ENCODE measurements around the gene RABL2A.
"Not testable (repeated sequence)": the region's sequence is repeated elsewhere in the genome, so short reads cannot be mapped to it uniquely, and the experiment has no call there.

Gene RABL2A

DNA sequence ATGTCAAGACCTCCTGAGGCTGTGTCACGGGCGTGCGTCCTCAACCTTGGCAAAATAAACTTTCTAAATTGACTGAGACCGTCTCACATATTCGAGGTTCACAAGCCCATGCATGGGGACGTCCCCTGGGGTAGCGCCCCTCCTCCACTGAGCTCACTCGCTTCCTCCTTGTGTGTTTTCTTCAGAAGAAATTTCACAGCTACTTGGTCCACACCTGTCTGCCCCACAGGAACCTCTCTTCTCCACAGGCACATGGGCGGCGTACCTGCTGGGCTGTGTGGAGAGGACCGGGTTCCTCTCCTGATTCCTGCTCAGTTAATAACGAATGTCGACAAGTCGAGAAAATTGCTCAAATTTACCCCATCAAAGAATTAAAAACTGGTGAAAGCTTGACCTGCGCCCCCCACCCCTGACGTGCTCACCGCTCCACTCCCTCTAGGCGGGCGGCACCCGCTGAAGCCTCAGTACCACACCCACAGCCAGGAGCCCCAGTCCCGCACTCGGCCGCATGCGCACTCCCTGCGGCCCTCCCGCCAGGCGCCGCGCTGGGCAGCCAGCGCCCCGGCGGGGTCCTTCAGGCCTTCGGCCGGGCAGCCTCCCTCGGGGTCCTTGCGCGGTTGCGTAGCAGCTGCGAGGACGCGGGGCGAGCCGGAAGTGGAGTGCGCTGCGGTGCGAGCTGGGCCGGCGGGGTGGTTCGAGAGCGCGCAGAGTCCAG is at the start of gene RABL2A:
Gene RABL2A (plus strand): TSS at position 651 of the 715 bp plus-strand sequence. CDS start 1,341 bp downstream, outside the sequence.
- peak; percentile 25 for DNase-seq (ENCODE audit: low read depth)
- peak within 1 kb of the TSS; percentile 52 for H3K4me3 ChIP-seq (ENCODE audit: low read depth, low read length)

DNA sequence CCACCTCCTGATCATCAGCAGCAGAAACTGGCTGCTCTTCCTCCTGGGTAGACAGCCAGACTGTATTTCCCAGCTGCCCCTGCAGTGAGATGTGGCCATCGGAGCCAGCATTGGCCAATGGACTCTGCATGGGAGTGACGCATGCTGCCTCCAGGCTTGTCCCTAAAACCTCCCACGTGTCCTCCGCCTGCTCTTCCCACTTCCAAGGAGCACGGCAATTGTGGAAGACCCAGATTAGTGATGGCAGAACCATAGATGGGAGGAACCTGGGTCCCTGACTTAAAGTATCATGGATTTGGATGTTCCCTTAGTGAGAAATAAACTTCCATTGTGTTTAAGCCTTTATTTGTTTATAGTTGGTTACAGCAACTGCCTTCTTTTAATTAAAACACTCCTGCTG is 48.6 kb upstream of the RABL2A start:
- DNase-seq (ENCODE audit: low read depth) = not testable (repeated sequence)

DNA sequence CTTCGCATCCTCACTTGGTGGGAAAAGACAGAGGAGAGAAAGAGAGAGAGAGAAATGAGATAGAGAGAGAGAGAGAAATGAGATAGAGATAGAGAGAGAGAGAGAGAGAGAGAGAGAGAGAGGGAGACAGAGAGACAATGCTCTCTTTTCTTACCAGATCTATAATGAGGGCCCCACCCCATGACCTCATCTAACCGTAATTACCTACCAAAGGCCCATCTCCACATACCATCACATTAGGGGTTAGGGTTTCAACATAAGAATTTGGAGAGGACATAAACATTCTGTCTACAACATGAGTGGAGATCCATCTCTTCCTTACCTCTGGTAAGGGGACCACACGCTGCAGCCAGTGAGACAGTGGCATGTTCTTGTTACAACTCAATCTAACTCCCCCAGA is 44.6 kb upstream of the RABL2A start:
- H3K4me3 ChIP-seq (ENCODE audit: low read depth, low read length); DNase-seq (ENCODE audit: low read depth): not testable (repeated sequence)

More for the DNA sequence above, 48.6 kb upstream of the RABL2A start:
- H3K4me3 ChIP-seq (ENCODE audit: low read depth, low read length) = not testable (repeated sequence)

DNA sequence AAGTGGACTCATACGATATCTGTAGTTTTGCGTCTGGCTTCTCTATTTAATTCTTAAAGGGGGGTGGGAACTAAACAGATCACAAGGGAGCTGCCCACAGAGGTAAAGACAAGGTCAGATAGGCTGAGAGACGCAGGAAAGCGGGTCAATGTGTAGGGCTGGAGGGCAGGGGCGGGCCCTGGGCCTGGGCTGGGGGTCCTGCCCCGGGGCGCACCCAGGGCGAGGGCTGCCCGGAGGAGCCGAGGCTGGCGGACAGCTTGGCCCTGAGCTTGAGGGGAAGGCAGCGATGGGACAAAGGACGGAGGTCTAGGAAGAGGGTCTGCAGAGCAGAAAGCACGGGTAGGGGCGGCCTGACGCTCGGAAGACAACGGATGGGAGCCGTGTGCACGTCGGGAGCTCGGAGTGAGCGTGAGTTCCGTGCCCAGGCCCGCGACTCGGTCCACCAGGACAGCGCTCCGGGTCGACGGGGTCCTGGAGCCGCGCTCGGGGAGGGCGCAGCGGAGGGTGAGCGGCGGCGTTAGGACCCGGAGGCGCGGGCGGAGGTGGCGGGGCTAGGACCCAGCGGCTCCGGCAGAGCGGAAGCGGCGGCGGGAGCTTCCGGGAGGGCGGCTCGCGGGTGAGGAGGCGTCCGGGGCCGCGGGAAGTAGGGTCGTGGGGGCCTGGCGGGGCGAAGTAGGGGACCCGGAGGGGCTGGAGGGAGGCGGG is 43.4 kb upstream of the RABL2A start:
- H3K4me3 ChIP-seq (ENCODE audit: low read depth, low read length) = peak overlapping the region; percentile 57
- DNase-seq (ENCODE audit: low read depth) = not testable (repeated sequence)

DNA sequence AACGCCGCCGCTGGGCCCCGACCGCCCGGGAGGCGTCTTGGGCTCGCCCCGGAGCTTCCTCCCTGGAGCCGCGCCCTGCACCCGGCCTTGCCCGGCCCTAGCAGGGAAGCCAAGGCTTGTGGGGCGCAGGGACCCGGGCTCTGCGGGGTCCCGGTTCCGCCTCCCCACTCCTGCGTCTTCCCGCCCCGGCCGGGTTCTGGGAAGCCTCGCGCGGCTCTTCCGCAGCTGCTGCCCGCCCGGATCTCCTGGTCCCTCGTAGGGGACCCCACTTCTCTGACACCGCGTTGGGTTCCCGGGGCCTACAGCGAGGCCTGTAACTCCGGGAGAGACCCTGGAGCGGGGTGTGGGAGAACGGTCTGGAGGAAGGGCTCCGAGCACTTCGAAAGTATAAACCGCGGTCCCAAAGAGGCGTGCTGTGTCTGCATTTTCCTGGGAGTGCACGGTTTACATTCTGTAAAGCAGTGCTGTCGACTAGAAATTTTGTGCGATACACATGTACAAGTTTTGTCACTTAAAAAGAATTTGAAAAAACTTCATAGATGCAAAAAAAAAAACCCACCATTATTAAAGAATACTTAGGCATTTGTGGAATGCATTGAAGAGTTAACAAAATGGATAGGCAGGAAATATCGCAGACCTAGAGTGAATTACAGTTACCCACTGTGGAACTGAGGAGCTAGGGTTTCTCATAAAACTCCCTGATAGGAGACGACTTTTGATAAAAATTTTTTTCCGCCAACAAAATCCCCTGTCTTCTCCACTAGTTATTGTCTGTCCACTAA is 42.6 kb upstream of the RABL2A start:
- H3K4me3 ChIP-seq (ENCODE audit: low read depth, low read length) = peak overlapping the region; percentile 57
- DNase-seq (ENCODE audit: low read depth) = not testable (repeated sequence)

DNA sequence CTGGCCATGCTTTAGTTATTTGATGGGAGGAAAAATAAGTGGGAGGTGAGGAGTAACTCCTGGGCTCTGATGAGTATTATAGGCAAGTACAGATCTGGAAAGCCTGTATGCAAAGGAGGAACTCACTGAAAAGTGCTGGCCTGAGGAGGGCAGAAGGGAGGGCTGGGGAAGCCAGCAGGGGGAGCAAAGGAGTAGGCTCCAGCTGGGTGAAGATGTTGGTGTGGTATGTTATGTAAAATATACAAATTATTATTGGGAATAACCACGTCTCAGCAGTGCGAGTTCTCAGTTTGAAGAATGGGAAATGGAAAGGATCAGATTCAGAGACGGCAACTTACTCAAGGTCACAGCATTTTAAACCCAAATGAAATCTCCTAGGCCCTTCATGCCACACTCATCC is 39.9 kb upstream of the RABL2A start:
- DNase-seq (ENCODE audit: low read depth); H3K4me3 ChIP-seq (ENCODE audit: low read depth, low read length): not testable (repeated sequence)

DNA sequence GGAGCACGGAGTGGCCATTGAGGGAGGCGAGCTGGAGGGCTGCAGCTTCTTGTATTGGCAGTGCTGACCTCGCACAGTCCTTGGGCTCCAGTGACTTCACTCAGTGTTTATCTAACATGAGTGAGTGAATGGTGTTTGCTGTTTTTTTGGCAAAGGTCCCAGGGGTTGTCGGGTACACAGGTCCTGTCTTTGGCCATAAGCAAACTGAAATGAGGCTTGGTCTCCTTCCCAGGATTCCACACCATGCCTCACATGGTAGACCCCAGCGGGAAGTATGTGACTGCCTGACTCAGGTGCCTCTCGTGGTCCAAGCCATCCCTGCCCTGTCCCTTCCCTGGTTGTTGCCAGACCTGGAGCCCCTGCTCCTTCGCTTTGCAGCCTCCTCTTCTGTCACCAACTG is 37.5 kb upstream of the RABL2A start:
- H3K4me3 ChIP-seq (ENCODE audit: low read depth, low read length); DNase-seq (ENCODE audit: low read depth): not testable (repeated sequence)

DNA sequence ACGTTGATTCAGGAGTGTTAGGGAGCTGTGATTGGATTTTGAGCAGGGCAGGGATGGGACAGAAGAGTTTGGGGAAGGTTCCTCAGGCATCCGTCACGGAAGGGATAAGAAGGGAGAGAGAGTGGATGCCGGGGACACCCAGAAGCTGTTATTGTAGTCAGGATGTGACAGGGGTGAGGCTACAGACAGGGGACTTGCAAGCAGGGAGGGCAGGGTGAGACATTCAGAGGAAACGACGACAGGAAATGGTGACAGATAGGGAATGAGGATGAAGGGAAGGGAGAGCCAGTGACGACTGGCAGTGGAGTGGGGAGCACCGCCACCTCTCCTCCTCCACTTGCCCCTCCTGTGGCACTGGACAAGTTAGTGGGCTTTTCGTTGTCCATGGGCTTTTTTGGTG is 35.1 kb upstream of the RABL2A start:
- not testable (repeated sequence) for DNase-seq (ENCODE audit: low read depth); H3K4me3 ChIP-seq (ENCODE audit: low read depth, low read length)

DNA sequence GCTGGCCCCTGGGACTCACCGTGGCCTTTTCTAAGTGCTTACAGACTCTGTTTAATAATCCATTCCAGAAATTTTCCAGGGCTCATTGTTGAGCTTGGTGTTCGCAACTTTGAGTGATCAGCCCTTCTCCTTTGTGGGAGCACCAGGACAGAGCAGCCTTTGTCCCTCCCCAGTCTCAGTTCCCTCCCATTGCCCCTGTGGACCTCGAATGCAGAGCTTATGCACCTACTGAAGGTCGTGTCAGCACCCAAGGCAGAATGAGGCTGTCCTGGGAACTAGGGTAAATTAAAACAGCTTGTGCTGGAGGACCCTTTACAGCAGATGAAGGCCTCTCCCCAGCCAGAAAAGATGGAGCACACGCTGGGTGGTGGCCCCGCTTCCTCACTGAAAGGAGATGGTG is 33.8 kb upstream of the RABL2A start:
- DNase-seq (ENCODE audit: low read depth); H3K4me3 ChIP-seq (ENCODE audit: low read depth, low read length): not testable (repeated sequence)

DNA sequence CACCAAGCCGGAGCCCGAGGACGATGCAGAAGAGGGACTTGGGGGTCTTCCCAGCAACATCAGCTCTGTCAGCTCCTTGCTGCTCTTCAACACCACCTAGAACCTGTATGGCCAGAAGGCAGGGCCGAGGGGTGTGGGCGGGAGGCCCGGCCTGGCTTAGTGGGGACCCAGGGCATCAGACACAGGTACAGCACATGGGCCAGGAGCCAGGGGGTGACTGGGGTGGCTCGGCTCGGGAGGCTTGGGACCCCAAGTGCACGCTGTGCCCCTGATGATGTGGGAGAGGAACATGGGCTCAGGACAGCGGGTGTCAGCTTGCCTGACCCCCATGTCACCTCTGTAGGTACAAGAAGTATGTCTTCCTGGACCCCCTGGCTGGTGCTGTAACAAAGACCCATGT is 31.3 kb upstream of the RABL2A start:
- not testable (repeated sequence) for H3K4me3 ChIP-seq (ENCODE audit: low read depth, low read length); DNase-seq (ENCODE audit: low read depth)

DNA sequence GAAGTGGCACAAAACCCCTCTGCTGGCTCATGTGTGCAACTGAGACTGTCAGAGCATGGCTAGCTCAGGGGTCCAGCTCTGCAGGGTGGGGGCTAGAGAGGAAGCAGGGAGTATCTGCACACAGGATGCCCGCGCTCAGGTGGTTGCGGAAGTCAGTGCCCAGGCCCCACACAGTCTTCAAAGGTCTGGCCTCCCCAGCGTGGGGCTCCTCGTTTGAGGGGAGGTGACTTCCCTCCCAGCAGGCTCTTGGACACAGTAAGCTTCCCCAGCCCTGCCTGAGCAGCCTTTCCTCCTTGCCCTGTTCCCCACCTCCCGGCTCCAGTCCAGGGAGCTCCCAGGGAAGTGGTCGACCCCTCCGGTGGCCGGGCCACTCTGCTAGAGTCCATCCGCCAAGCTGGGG is 29.9 kb upstream of the RABL2A start:
- DNase-seq (ENCODE audit: low read depth); H3K4me3 ChIP-seq (ENCODE audit: low read depth, low read length): not testable (repeated sequence)

DNA sequence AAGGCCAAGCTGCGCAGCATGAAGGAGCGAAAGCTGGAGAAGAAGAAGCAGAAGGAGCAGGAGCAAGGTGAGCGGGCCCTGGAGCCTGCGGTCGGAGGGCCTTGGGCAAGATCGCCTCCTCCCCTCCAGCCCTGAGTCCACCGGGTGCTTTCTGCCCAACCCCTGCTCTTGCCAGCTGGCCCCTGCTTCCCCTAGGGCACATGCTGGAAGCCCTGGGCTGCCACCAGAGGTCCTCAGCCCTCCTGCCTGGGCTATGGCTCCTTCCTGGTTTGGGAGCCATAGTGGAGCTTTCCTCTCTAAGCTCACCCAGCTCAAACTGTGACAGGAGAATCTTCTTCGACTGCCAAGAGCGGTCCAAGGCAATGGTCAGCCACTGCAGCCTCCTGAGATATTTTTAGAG is 29.5 kb upstream of the RABL2A start:
- H3K4me3 ChIP-seq (ENCODE audit: low read depth, low read length); DNase-seq (ENCODE audit: low read depth): not testable (repeated sequence)

DNA sequence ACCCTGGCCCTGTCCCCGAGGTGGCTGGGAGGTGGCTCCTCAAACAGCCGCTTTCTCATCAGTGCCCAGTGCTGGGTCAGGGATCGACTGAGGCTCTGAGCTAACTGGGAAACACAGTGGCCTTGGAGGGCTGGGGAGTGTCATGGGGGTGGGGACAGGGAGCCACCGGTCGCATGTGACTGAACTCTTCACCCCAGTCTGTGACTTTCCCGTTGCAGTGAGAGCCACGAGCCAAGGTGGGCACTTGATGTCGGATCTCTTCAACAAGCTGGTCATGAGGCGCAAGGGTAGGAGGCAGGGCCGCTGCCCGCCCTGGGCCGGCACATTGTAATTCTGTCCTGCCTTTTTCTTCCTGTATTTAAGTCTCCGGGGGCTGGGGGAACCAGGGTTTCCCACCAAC is 28.9 kb upstream of the RABL2A start:
- H3K4me3 ChIP-seq (ENCODE audit: low read depth, low read length); DNase-seq (ENCODE audit: low read depth): not testable (repeated sequence)

DNA sequence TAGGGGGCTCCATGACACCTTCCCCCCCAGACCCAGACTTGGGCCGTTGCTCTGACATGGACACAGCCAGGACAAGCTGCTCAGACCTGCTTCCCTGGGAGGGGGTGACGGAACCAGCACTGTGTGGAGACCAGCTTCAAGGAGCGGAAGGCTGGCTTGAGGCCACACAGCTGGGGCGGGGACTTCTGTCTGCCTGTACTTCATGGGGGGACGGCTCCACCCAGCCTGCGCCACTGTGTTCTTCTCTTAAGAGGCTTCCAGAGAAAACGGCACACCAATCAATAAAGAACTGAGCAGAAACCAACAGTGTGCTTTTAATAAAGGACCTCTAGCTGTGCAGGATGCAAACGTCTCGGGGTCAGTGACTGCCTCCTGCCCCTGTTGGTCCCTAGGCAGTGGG is 28.3 kb upstream of the RABL2A start:
- H3K4me3 ChIP-seq (ENCODE audit: low read depth, low read length); DNase-seq (ENCODE audit: low read depth): not testable (repeated sequence)

DNA sequence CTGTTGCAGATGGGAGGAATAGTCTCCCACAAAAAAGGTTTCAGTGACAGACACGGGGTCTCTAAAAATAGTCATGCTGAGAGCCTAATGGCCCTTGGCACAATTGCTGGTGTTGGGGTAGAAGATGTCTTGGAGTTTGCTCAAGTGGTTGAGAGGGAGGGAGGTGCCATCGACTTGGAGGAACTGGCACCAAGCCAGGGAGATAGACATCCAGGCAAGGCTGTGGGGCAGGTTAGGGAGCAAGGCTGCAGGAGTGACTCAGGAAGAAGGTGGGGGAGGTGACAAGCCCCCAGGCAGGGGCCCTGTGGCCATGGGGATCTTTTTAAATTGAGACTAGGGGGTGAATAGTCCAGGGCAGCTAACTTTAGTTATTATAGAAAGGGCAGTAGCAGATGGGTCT is 27.9 kb upstream of the RABL2A start:
- DNase-seq (ENCODE audit: low read depth); H3K4me3 ChIP-seq (ENCODE audit: low read depth, low read length): not testable (repeated sequence)

DNA sequence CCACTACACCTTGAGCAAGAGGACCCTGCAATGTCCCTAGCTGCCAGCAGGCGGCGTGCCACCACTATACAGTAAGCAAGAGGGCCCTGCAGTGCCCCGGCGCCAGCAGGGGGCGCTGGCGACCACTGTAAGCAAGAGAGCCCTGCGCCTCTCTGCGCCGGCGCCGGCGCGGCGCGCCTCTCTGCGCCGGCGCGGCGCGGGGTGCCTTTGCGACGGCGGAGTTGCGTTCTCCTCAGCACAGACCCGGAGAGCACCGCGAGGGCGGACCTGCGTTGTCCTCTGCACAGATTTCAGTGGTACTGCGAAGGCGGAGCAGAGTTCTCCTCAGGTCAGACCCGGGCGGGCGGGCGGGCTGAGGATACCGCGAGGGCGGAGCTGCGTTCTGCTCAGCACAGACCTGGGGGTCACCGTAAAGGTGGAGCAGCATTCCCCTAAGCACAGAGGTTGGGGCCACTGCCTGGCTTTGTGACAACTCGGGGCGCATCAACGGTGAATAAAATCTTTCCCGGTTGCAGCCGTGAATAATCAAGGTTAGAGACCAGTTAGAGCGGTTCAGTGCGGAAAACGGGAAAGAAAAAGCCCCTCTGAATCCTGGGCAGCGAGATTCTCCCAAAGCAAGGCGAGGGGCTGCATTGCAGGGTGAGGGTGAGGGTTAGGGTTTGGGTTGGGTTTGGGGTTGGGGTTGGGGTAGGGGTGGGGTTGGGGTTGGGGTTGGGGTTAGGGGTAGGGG is 24.9 kb upstream of the RABL2A start:
- not testable (repeated sequence) for H3K4me3 ChIP-seq (ENCODE audit: low read depth, low read length); DNase-seq (ENCODE audit: low read depth)

DNA sequence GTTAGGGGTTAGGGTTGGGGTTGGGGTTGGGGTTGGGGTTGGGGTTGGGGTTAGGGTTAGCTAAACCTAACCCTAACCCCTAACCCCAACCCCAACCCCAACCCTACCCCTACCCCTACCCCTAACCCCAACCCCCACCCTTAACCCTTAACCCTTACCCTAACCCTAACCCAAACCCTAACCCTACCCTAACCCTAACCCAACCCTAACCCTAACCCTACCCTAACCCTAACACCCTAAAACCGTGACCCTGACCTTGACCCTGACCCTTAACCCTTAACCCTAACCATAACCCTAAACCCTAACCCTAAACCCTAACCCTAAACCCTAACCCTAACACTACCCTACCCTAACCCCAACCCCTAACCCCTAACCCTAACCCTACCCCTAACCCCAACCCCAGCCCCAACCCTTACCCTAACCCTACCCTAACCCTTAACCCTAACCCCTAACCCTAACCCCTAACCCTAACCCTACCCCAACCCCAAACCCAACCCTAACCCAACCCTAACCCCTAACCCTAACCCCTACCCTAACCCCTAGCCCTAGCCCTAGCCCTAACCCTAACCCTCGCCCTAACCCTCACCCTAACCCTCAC is 24.1 kb upstream of the RABL2A start:
- no peak for DNase-seq (ENCODE audit: low read depth)
- peak overlapping the region; percentile 64 for H3K4me3 ChIP-seq (ENCODE audit: low read depth, low read length)

DNA sequence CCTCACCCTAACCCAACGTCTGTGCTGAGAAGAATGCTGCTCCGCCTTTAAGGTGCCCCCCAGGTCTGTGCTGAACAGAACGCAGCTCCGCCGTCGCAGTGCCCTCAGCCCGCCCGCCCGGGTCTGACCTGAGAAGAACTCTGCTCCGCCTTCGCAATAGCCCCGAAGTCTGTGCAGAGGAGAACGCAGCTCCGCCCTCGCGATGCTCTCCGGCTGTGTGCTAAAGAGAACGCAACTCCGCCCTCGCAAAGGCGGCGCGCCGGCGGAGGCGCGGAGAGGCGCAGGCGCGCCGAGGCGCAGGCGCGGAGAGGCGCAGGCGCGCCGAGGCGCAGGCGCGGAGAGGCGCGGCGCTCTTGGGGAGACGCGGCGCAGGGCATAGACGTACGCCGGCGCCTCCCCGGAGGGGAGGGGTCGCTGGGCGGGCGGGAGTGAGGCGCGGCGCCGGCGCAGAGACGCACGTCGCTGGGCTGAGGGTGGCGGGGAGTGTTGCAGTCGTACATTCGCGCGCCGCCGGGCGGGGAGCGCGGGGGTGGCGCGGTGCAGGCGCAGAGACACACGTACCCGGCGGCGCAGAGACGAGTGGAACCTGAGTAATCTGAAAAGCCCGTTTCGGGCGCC is 23.5 kb upstream of the RABL2A start:
- DNase-seq (ENCODE audit: low read depth) = peak; percentile 78
- H3K4me3 ChIP-seq (ENCODE audit: low read depth, low read length) = peak overlapping the region; percentile 64

DNA sequence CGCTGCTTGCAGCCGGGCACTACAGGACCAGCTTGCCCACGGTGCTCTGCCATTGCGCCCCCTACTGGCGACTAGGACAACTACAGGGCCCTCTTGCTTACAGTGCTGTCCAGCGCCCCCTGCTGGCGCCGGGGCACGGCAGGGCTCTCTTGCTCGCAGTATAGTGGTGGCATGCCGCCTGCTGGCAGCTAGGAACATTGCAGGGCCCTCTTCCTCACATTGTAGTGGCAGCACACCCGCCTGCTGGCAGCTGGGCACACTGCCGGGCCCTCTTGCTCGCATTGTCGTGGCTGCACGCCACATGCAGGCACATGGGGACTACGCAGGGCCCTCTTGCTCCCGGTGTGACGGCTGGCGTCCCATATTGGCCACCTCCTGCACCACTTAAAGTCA is 23.0 kb upstream of the RABL2A start:
- DNase-seq (ENCODE audit: low read depth) = peak; percentile 68
- H3K4me3 ChIP-seq (ENCODE audit: low read depth, low read length) = peak overlapping the region; percentile 51
